Measurements from ENCODE around the gene GAL3ST2. TPM values are rescaled to one million over a fixed set of nuclear protein-coding genes. Genes with fewer than 3 reads are reported as not detected.

Gene GAL3ST2
- total RNA-seq, 4 donors from 2014 or later = 50.8 to 364 (median 76.0) TPM

- H3K36me3 ChIP-seq = peaks cover 0 to 22% (median 7%) of the 10 kb centered on the region in 4 donors
- no peaks in the 10 kb centered on the region for H3K27me3 ChIP-seq
- no peak for DNase-seq
- WGBS, 2 donors (ENCODE audit: low coverage in 1 of 2) = 92% methylated on average over 24 of the region's 24 CpGs; no CpG with 5 or more reads in 1 of the 2 donors
- in situ Hi-C loops (cut with MboI; ENCODE audit: low pct_ligation_motif_present in 1 of 4, low pct_unique_long_range_greater_than_20kb in 1 of 4, low sequenced_read_pairs in 3 of 4) (no loop called here), intact Hi-C loops (cut with DNase I; ENCODE audit: low total_unique reads) (no loop called here)
- H3K4me1 ChIP-seq = no peaks in the 10 kb centered on the region
- TF ChIP-seq POLR2A (IDR thresholded peaks at IDR 0.05) (no peak), POLR2AphosphoS5 (IDR thresholded peaks at IDR 0.05) (no peak), CTCF (IDR thresholded peaks at IDR 0.05) (no peak), EP300 (IDR thresholded peaks at IDR 0.05; ENCODE audit: low read depth) (no peak)
- H3K9me3 ChIP-seq = no peaks in the 10 kb centered on the region
- H3K4me3 ChIP-seq = no peak overlapping the region
- H3K27ac ChIP-seq = no peak overlapping the region
Measured at GRCh38 chr2:241744028-241744754, 32.4 kb upstream of the GAL3ST2 start.

GRCh38 chr2:241745276-241745675 is 31.3 kb upstream of the GAL3ST2 start:
- TF ChIP-seq EP300 (IDR thresholded peaks at IDR 0.05; ENCODE audit: low read depth) (no peak), POLR2AphosphoS5 (IDR thresholded peaks at IDR 0.05) (no peak), POLR2A (IDR thresholded peaks at IDR 0.05) (no peak)
- DNase-seq = no peak
- Histone ChIP-seq H3K36me3 (peaks cover 0 to 22% (median 7%) of the 10 kb centered on the region in 4 donors), H3K9me3 (no peaks in the 10 kb centered on the region), H3K27ac (no peak overlapping the region), H3K4me1 (no peaks in the 10 kb centered on the region), H3K4me3 (no peak overlapping the region), H3K27me3 (no peaks in the 10 kb centered on the region)
- WGBS, 2 donors (ENCODE audit: low coverage in 1 of 2) = 89 to 100% methylated on average over 1 to 13 of the region's 13 CpGs
- intact Hi-C loops (cut with DNase I; ENCODE audit: low total_unique reads) = no loop called here
- in situ Hi-C loops (cut with MboI; ENCODE audit: low pct_ligation_motif_present in 1 of 4, low pct_unique_long_range_greater_than_20kb in 1 of 4, low sequenced_read_pairs in 3 of 4) = no loop called here

- no peaks in the 10 kb centered on the region for H3K9me3 ChIP-seq
- no peak overlapping the region for H3K4me3 ChIP-seq
- 96 to 100% methylated on average over 4 of the region's 4 CpGs for WGBS, 2 donors (ENCODE audit: low coverage in 1 of 2)
- in situ Hi-C loops (cut with MboI; ENCODE audit: low pct_ligation_motif_present in 1 of 4, low pct_unique_long_range_greater_than_20kb in 1 of 4, low sequenced_read_pairs in 3 of 4) = no loop called here
- intact Hi-C loops (cut with DNase I; ENCODE audit: low total_unique reads) = no loop called here
- no peak overlapping the region for H3K27ac ChIP-seq
- no peak for DNase-seq
- H3K4me1 ChIP-seq = no peaks in the 10 kb centered on the region
- peaks cover 0 to 22% (median 7%) of the 10 kb centered on the region in 4 donors for H3K36me3 ChIP-seq
- TF ChIP-seq POLR2A (IDR thresholded peaks at IDR 0.05) (no peak), CTCF (IDR thresholded peaks at IDR 0.05) (no peak), EP300 (IDR thresholded peaks at IDR 0.05; ENCODE audit: low read depth) (no peak), POLR2AphosphoS5 (IDR thresholded peaks at IDR 0.05) (no peak)
- H3K27me3 ChIP-seq = no peaks in the 10 kb centered on the region
Measured at GRCh38 chr2:241746084-241746483, 30.5 kb upstream of the GAL3ST2 start.

DNA sequence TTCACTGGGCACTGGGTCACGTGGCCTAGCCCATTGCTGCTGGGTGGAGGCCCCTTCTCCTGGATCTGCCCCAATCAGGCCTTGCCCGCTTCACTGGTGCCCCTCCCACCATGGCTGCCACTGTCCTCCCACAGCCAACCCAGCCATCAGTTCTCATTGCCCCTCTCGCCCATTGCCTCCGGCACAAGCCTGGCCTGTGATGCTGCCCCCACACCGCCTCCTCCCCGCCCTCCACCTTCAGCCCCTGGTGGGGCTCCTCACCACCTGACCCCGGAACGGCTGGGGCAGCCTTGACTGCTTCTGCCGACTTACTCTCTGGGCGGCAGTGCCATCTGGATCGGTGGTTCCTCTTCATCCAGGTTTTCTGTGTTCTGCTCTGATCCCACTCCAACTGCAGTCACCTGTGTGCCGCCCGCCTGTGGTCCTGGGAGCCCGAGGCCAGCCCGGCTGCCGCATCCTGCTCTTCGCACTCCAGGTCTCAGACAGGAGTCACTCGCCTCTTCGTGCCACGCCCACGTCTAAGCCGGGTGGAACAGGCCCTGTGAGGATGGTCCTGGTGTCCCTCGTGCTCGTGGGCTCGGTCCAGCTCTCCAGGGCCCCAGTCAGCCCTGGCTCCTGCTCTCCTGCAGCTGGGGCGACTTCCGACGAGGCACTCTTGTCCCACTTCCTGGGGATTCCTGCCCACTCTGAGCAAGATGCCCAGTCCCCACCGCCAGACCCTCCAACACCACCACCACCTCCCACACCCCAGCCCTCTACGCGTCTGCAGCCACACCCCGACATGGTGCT is 28.0 kb upstream of the GAL3ST2 start:
- no peaks in the 10 kb centered on the region for H3K27me3 ChIP-seq
- no peaks in the 10 kb centered on the region for H3K9me3 ChIP-seq
- H3K4me1 ChIP-seq = no peaks in the 10 kb centered on the region
- H3K4me3 ChIP-seq = no peak overlapping the region
- DNase-seq = no peak
- in situ Hi-C loops (cut with MboI; ENCODE audit: low pct_ligation_motif_present in 1 of 4, low pct_unique_long_range_greater_than_20kb in 1 of 4, low sequenced_read_pairs in 3 of 4) (no loop called here), intact Hi-C loops (cut with DNase I; ENCODE audit: low total_unique reads) (no loop called here)
- no peak for TF ChIP-seq POLR2AphosphoS5 (IDR thresholded peaks at IDR 0.05)
- H3K36me3 ChIP-seq = peaks cover 0 to 18% (median 7%) of the 10 kb centered on the region in 4 donors
- WGBS, 2 donors (ENCODE audit: low coverage in 1 of 2) = 88 to 97% methylated on average over 6 to 32 of the region's 32 CpGs
- no peak overlapping the region for H3K27ac ChIP-seq
